Measurements from ENCODE around the gene MORN1.

MORN1 gene

GRCh38 chr1:2292725-2293450 lies 98.5 kb downstream of the MORN1 start:
- DNase-seq (ENCODE audit: low read depth, low spot score): no peak

- DNase-seq (ENCODE audit: low read depth, low spot score): no peak
Measured at GRCh38 chr1:2291577-2291976, 99.8 kb downstream of the MORN1 start.

GRCh38 chr1:2290595-2291510 lies 100.5 kb downstream of the MORN1 start:
- peak; percentile 64 for DNase-seq (ENCODE audit: low read depth, low spot score)

GRCh38 chr1:2290171-2290578 lies 101.2 kb downstream of the MORN1 start:
- no peak for DNase-seq (ENCODE audit: low read depth, low spot score)

GRCh38 chr1:2289607-2290006 lies 101.7 kb downstream of the MORN1 start:
- DNase-seq (ENCODE audit: low read depth, low spot score): no peak

GRCh38 chr1:2288816-2289536 lies 102.4 kb downstream of the MORN1 start:
- no peak for DNase-seq (ENCODE audit: low read depth, low spot score)

GRCh38 chr1:2288311-2288710 lies 103.0 kb downstream of the MORN1 start:
- DNase-seq (ENCODE audit: low read depth, low spot score): no peak

- DNase-seq (ENCODE audit: low read depth, low spot score): no peak
Measured at GRCh38 chr1:2287649-2288048, 103.7 kb downstream of the MORN1 start.

GRCh38 chr1:2286923-2287322 lies 104.4 kb downstream of the MORN1 start:
- no peak for DNase-seq (ENCODE audit: low read depth, low spot score)

- no peak for DNase-seq (ENCODE audit: low read depth, low spot score)
Measured at GRCh38 chr1:2284932-2285331, 106.4 kb downstream of the MORN1 start.

GRCh38 chr1:2283991-2284895 lies 107.1 kb downstream of the MORN1 start:
- DNase-seq (ENCODE audit: low read depth, low spot score): no peak

GRCh38 chr1:2283371-2283990 lies 107.9 kb downstream of the MORN1 start:
- no peak for DNase-seq (ENCODE audit: low read depth, low spot score)

GRCh38 chr1:2282556-2283270 lies 108.6 kb downstream of the MORN1 start:
- DNase-seq (ENCODE audit: low read depth, low spot score): no peak

- no peak for DNase-seq (ENCODE audit: low read depth, low spot score)
Measured at GRCh38 chr1:2279817-2280216, 111.5 kb downstream of the MORN1 start.

GRCh38 chr1:2279210-2279639 lies 112.1 kb downstream of the MORN1 start:
- peak; percentile 69 for DNase-seq (ENCODE audit: low read depth, low spot score)

- DNase-seq (ENCODE audit: low read depth, low spot score): no peak
Measured at GRCh38 chr1:2278591-2279209, 112.7 kb downstream of the MORN1 start.

GRCh38 chr1:2277741-2278488 lies 113.4 kb downstream of the MORN1 start:
- DNase-seq (ENCODE audit: low read depth, low spot score): no peak

GRCh38 chr1:2276803-2277580 lies 114.4 kb downstream of the MORN1 start:
- DNase-seq (ENCODE audit: low read depth, low spot score): no peak

All from brain pericyte (primary cell).